SK-N-SH treated with all-trans-retinoic acid at 6 μM for 48 hours (cell line): Measurements from ENCODE around the gene CDK10.

Source experiments
- ATAC-seq: fragments of 200-7000 bp; cut with Tn5 transposase; 3 replicates; pipeline ENCODE4 v1.9.1; 2020; ENCODE audit warnings: mild to moderate bottlenecking, moderate library complexity
- ARNTL ChIP-seq: fragments of 450-650 bp; formaldehyde crosslinking; IDR thresholded peaks from 2 replicates; pipeline ENCODE4 v1.5.0; 2020; ENCODE audit warnings: low read depth, mild to moderate bottlenecking, moderate library complexity, borderline replicate concordance
- BACH2 ChIP-seq: fragments of 250-450 bp; sonication (Bioruptor Pico); IDR thresholded peaks from 2 replicates; pipeline ENCODE4 v1.9.0; 2021; ENCODE audit warnings: mild to moderate bottlenecking, borderline replicate concordance
- CSDC2 ChIP-seq: fragments of 250-450 bp; sonication (Bioruptor Pico); IDR thresholded peaks from 2 replicates; pipeline ENCODE4 v1.5.0; 2020; ENCODE audit warnings: mild to moderate bottlenecking, moderate library complexity
- CSRNP3 ChIP-seq: fragments of 250-450 bp; sonication (Bioruptor Pico); IDR thresholded peaks from 2 replicates; pipeline ENCODE4 v1.5.1; 2021; ENCODE audit warnings: mild to moderate bottlenecking, moderate library complexity
- GLIS3 ChIP-seq: fragments of 250-450 bp; sonication (Bioruptor Pico); IDR thresholded peaks from 2 replicates; pipeline ENCODE4 v1.5.0; 2020; ENCODE audit warnings: mild to moderate bottlenecking, moderate library complexity
- ISL1 ChIP-seq: fragments of 250-450 bp; sonication (Bioruptor Pico); IDR thresholded peaks from 2 replicates; pipeline ENCODE4 v2.1.2; 2022; ENCODE audit warnings: mild to moderate bottlenecking, moderate library complexity
- POU6F1 ChIP-seq: fragments of 250-450 bp; sonication (Bioruptor Pico); IDR thresholded peaks from 2 replicates; pipeline ENCODE4 v1.8.0; 2021; ENCODE audit warnings: low read depth, mild to moderate bottlenecking, moderate library complexity, borderline replicate concordance
- PPARA ChIP-seq: fragments of 250-450 bp; sonication (Bioruptor Pico); IDR thresholded peaks from 2 replicates; pipeline ENCODE4 v1.5.0; 2020; ENCODE audit warnings: mild to moderate bottlenecking, borderline replicate concordance
- RARB ChIP-seq: fragments of 250-450 bp; sonication (Bioruptor Pico); IDR thresholded peaks from 2 replicates; pipeline ENCODE4 v1.8.0; 2021; ENCODE audit warnings: mild to moderate bottlenecking, moderate library complexity
- SNAI2 ChIP-seq: fragments of 250-450 bp; sonication (Bioruptor Pico); IDR thresholded peaks from 2 replicates; pipeline ENCODE4 v1.5.0; 2020; ENCODE audit warnings: mild to moderate bottlenecking, moderate library complexity
- TCF4 ChIP-seq: fragments of 250-450 bp; sonication (Bioruptor Pico); IDR thresholded peaks from 2 replicates; pipeline ENCODE4 v1.8.0; 2021; ENCODE audit warnings: mild to moderate bottlenecking, moderate library complexity, borderline replicate concordance
- TOX ChIP-seq: fragments of 250-450 bp; sonication (Bioruptor Pico); IDR thresholded peaks from 2 replicates; pipeline ENCODE4 v1.8.0; 2021; ENCODE audit warnings: mild to moderate bottlenecking, moderate library complexity, borderline replicate concordance
- ZC3H10 ChIP-seq: fragments of 250-450 bp; sonication (Bioruptor Pico); IDR thresholded peaks from 2 replicates; pipeline ENCODE4 v1.5.1; 2021; ENCODE audit warnings: mild to moderate bottlenecking, moderate library complexity
- ZFP3 ChIP-seq: fragments of 250-450 bp; sonication (Bioruptor Pico); IDR thresholded peaks from 2 replicates; pipeline ENCODE4 v1.5.0; 2020; ENCODE audit warnings: mild to moderate bottlenecking, moderate library complexity
- ZFP30 ChIP-seq: fragments of 450-650 bp; formaldehyde crosslinking; IDR thresholded peaks from 2 replicates; pipeline ENCODE4 v1.5.0; 2022; ENCODE audit warnings: mild to moderate bottlenecking, moderate library complexity
- ZNF70 ChIP-seq: fragments of 450-650 bp; formaldehyde crosslinking; IDR thresholded peaks from 2 replicates; pipeline ENCODE4 v1.5.0; 2020; ENCODE audit warnings: mild to moderate bottlenecking, moderate library complexity
- ZNF8 ChIP-seq: fragments of 450-650 bp; formaldehyde crosslinking; IDR thresholded peaks from 2 replicates; pipeline ENCODE4 v1.5.0; 2020; ENCODE audit warnings: mild to moderate bottlenecking, moderate library complexity
- TF ChIP-seq, protein P1 (sequence below): fragments of 250-450 bp; sonication (Bioruptor Pico); IDR thresholded peaks from 2 replicates; pipeline ENCODE4 v1.8.0; 2020; ENCODE audit warnings: mild to moderate bottlenecking, moderate library complexity, borderline replicate concordance
- TF ChIP-seq, protein P2 (sequence below): fragments of 250-450 bp; sonication (Bioruptor Pico); IDR thresholded peaks from 2 replicates; pipeline ENCODE4 v1.5.0; 2020; ENCODE audit warnings: mild to moderate bottlenecking, moderate library complexity
- TF ChIP-seq, protein P3 (sequence below): fragments of 250-450 bp; sonication (Bioruptor Pico); IDR thresholded peaks from 2 replicates; pipeline ENCODE4 v1.5.1; 2020; ENCODE audit warnings: low read depth, mild to moderate bottlenecking, moderate library complexity

The CDK10 gene

DNA sequence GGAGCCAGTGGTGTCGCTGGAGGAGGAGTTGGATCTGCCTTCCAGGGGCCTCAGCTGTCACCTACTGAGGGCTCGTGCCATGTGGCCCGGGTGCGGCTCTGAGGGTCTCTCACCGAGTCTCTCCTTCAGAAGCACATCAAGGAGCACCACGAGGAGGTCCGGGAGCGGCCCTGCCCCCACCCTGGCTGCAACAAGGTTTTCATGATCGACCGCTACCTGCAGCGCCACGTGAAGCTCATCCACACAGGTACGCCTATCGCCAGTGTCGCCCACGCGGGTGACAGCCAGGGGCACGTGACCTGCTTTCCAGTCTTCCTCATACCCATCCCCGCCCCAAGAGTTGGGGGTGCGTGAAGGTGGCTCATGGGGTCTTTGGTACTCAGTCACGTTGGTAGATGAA lies 47.3 kb downstream of the CDK10 start (continued):
- TF ChIP-seq, protein P1, sequence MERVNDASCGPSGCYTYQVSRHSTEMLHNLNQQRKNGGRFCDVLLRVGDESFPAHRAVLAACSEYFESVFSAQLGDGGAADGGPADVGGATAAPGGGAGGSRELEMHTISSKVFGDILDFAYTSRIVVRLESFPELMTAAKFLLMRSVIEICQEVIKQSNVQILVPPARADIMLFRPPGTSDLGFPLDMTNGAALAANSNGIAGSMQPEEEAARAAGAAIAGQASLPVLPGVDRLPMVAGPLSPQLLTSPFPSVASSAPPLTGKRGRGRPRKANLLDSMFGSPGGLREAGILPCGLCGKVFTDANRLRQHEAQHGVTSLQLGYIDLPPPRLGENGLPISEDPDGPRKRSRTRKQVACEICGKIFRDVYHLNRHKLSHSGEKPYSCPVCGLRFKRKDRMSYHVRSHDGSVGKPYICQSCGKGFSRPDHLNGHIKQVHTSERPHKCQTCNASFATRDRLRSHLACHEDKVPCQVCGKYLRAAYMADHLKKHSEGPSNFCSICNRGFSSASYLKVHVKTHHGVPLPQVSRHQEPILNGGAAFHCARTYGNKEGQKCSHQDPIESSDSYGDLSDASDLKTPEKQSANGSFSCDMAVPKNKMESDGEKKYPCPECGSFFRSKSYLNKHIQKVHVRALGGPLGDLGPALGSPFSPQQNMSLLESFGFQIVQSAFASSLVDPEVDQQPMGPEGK (CRISPR knock-in tag): no peak
- TF ChIP-seq GLIS3 (CRISPR knock-in tag): no peak
- TF ChIP-seq, all 23 proteins: peak for 0

DNA sequence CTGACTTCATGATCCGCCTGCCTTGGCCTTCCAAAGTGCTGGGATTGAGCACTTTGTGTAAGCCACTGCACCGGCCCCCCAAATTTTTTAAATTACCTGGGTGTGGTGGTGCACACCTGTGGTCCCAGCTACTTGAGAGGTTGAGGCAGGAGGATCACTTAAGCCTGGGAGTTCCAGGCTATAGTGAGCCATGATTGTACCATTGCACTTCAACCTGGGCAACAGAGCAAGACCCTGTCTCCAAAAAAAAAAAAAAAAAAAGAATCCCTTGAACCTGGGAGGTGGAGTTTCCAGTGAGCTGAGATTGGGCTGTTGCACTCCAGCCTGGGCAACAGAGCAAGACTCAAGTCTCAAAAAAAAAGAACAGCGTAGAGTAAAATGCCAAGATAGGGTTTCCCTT lies 50.1 kb downstream of the CDK10 start:
- no peak for ATAC-seq
- no peak for TF ChIP-seq RARB (CRISPR knock-in tag)
- TF ChIP-seq ZFP30 (CRISPR knock-in tag): no peak
- TF ChIP-seq ZC3H10 (CRISPR knock-in tag): no peak
- no peak for TF ChIP-seq GLIS3 (CRISPR knock-in tag)
- TF ChIP-seq ARNTL: no peak
- no peak for TF ChIP-seq POU6F1 (CRISPR knock-in tag)
- TF ChIP-seq, protein P2, sequence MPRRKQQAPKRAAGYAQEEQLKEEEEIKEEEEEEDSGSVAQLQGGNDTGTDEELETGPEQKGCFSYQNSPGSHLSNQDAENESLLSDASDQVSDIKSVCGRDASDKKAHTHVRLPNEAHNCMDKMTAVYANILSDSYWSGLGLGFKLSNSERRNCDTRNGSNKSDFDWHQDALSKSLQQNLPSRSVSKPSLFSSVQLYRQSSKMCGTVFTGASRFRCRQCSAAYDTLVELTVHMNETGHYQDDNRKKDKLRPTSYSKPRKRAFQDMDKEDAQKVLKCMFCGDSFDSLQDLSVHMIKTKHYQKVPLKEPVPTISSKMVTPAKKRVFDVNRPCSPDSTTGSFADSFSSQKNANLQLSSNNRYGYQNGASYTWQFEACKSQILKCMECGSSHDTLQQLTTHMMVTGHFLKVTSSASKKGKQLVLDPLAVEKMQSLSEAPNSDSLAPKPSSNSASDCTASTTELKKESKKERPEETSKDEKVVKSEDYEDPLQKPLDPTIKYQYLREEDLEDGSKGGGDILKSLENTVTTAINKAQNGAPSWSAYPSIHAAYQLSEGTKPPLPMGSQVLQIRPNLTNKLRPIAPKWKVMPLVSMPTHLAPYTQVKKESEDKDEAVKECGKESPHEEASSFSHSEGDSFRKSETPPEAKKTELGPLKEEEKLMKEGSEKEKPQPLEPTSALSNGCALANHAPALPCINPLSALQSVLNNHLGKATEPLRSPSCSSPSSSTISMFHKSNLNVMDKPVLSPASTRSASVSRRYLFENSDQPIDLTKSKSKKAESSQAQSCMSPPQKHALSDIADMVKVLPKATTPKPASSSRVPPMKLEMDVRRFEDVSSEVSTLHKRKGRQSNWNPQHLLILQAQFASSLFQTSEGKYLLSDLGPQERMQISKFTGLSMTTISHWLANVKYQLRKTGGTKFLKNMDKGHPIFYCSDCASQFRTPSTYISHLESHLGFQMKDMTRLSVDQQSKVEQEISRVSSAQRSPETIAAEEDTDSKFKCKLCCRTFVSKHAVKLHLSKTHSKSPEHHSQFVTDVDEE: no peak

DNA sequence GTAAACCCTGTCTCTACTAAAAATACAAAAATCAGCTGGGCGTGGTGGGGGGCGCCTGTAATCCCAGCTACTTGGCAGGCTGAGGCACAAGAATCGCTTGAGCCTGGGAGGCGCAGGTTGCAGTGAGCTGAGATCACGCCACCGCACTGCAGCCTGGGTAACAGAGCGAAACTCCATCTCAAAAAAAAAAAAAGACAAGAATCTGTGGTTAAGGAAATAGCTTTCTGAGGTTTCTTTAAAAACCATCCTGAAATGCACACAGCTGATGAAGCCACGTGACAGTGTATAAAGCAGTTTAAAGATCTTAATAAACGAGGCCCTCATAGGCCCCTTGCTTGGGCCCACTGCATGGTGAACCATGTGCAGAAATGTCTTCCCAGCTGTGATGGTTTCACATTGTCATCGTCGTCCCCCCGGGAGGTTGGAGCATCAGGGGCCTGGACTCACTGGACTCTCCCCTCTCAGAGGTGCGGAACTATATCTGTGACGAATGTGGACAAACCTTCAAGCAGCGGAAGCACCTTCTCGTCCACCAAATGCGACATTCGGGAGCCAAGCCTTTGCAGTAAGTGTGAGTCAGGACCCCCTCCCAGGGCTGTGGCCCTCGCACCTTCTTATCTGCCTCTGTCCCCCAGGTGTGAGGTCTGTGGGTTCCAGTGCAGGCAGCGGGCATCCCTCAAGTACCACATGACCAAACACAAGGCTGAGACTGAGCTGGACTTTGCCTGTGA lies 51.0 kb downstream of the CDK10 start:
- no peak for TF ChIP-seq ZFP3 (CRISPR knock-in tag)
- no peak for TF ChIP-seq POU6F1 (CRISPR knock-in tag)
- no peak for TF ChIP-seq ZNF70
- no peak for TF ChIP-seq ZNF8 (CRISPR knock-in tag)
- no peak for TF ChIP-seq ISL1
- TF ChIP-seq, protein P3, sequence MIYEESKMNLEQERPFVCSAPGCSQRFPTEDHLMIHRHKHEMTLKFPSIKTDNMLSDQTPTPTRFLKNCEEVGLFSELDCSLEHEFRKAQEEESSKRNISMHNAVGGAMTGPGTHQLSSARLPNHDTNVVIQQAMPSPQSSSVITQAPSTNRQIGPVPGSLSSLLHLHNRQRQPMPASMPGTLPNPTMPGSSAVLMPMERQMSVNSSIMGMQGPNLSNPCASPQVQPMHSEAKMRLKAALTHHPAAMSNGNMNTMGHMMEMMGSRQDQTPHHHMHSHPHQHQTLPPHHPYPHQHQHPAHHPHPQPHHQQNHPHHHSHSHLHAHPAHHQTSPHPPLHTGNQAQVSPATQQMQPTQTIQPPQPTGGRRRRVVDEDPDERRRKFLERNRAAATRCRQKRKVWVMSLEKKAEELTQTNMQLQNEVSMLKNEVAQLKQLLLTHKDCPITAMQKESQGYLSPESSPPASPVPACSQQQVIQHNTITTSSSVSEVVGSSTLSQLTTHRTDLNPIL: no peak
- TF ChIP-seq, protein P1 (CRISPR knock-in tag): no peak
- TF ChIP-seq PPARA (CRISPR knock-in tag): no peak
- no peak for TF ChIP-seq TCF4 (CRISPR knock-in tag)
- TF ChIP-seq CSRNP3 (CRISPR knock-in tag): no peak
- TF ChIP-seq RARB (CRISPR knock-in tag): no peak
- no peak for TF ChIP-seq BACH2
- TF ChIP-seq CSDC2 (CRISPR knock-in tag): no peak
- no peak for TF ChIP-seq ZFP30 (CRISPR knock-in tag)
- no peak for TF ChIP-seq GLIS3 (CRISPR knock-in tag)
- TF ChIP-seq SNAI2: no peak
- TF ChIP-seq TOX (CRISPR knock-in tag): no peak
- ATAC-seq: no peak
